Measurements from ENCODE around the gene SHROOM4. TPM values are rescaled to one million over a fixed set of nuclear protein-coding genes. Genes with fewer than 3 reads are reported as not detected.

The SHROOM4 gene
- total RNA-seq, 1 experiment from 2014 or later, result 7.1 TPM

GRCh38 chrX:50778272-50778671 lies 35.7 kb downstream of the SHROOM4 start:
- no peak overlapping the region for H3K4me3 Mint-ChIP-seq
- CTCF ChIA-PET, result no interaction called here
- no peaks in the 10 kb centered on the region for H3K36me3 Mint-ChIP-seq
- H3K9me3 Mint-ChIP-seq, result peaks cover 6% of the 10 kb centered on the region; the same call in 1 of the 2 replicates
- H3K27ac Mint-ChIP-seq, result no peak overlapping the region
- ATAC-seq, result no peak
- peaks cover 17% of the 10 kb centered on the region for H3K4me1 Mint-ChIP-seq
- no peak for DNase-seq (ENCODE audit: low spot score)
- TF ChIP-seq, protein P1, sequence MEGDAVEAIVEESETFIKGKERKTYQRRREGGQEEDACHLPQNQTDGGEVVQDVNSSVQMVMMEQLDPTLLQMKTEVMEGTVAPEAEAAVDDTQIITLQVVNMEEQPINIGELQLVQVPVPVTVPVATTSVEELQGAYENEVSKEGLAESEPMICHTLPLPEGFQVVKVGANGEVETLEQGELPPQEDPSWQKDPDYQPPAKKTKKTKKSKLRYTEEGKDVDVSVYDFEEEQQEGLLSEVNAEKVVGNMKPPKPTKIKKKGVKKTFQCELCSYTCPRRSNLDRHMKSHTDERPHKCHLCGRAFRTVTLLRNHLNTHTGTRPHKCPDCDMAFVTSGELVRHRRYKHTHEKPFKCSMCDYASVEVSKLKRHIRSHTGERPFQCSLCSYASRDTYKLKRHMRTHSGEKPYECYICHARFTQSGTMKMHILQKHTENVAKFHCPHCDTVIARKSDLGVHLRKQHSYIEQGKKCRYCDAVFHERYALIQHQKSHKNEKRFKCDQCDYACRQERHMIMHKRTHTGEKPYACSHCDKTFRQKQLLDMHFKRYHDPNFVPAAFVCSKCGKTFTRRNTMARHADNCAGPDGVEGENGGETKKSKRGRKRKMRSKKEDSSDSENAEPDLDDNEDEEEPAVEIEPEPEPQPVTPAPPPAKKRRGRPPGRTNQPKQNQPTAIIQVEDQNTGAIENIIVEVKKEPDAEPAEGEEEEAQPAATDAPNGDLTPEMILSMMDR (IDR thresholded peaks at IDR 0.05), result no peak
- TF ChIP-seq, protein P2, sequence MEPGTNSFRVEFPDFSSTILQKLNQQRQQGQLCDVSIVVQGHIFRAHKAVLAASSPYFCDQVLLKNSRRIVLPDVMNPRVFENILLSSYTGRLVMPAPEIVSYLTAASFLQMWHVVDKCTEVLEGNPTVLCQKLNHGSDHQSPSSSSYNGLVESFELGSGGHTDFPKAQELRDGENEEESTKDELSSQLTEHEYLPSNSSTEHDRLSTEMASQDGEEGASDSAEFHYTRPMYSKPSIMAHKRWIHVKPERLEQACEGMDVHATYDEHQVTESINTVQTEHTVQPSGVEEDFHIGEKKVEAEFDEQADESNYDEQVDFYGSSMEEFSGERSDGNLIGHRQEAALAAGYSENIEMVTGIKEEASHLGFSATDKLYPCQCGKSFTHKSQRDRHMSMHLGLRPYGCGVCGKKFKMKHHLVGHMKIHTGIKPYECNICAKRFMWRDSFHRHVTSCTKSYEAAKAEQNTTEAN (CRISPR knock-in tag; IDR thresholded peaks at IDR 0.05), result no peak
- TF ChIP-seq ZNF423 (CRISPR knock-in tag; IDR thresholded peaks at IDR 0.05) (no peak), JAZF1 (CRISPR knock-in tag; IDR thresholded peaks at IDR 0.05) (no peak), EMX1 (CRISPR knock-in tag; IDR thresholded peaks at IDR 0.05) (no peak), GTF2I (CRISPR knock-in tag; conservative IDR thresholded peaks at IDR 0.05) (no peak), KAT7 (CRISPR knock-in tag; IDR thresholded peaks at IDR 0.05; ENCODE audit: borderline replicate concordance) (no peak)
- TF ChIP-seq, protein P3, sequence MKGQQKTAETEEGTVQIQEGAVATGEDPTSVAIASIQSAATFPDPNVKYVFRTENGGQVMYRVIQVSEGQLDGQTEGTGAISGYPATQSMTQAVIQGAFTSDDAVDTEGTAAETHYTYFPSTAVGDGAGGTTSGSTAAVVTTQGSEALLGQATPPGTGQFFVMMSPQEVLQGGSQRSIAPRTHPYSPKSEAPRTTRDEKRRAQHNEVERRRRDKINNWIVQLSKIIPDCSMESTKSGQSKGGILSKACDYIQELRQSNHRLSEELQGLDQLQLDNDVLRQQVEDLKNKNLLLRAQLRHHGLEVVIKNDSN (CRISPR knock-in tag; IDR thresholded peaks at IDR 0.05), result no peak
- TF ChIP-seq, protein P4, sequence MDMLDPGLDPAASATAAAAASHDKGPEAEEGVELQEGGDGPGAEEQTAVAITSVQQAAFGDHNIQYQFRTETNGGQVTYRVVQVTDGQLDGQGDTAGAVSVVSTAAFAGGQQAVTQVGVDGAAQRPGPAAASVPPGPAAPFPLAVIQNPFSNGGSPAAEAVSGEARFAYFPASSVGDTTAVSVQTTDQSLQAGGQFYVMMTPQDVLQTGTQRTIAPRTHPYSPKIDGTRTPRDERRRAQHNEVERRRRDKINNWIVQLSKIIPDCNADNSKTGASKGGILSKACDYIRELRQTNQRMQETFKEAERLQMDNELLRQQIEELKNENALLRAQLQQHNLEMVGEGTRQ (CRISPR knock-in tag; IDR thresholded peaks at IDR 0.05), result no peak
- POLR2A ChIA-PET, result no interaction called here
- H3K27me3 Mint-ChIP-seq (ENCODE audit: low read depth), result no peaks in the 10 kb centered on the region

DNA sequence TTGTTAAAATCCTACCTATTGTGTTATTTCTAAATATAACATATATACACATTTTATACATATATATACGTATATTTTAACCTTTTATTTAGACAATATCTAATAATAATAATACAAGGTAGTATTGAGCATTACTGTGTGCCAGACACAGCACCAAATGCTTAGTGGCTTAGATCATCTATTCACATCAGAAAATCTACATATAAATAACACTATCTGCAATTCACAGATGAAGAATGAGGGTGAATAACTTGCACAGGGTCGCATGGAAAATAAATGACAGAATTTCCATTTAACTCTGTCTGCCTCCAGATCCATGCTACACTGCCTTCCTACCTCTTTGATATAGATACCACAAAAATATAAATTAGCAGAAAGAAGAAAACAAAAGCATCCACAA lies 37.7 kb downstream of the SHROOM4 start:
- Mint-ChIP-seq H3K36me3 (no peaks in the 10 kb centered on the region), H3K4me3 (no peak overlapping the region), H3K27ac (no peak overlapping the region), H3K4me1 (peaks cover 20% of the 10 kb centered on the region), H3K9me3 (peaks cover 6% of the 10 kb centered on the region; the same call in 1 of the 2 replicates), H3K27me3 (ENCODE audit: low read depth) (no peaks in the 10 kb centered on the region)
- ChIA-PET CTCF (no interaction called here), POLR2A (no interaction called here)
- ATAC-seq (no peak), DNase-seq (ENCODE audit: low spot score) (no peak)
- no peak for TF ChIP-seq ZNF219 (CRISPR knock-in tag; IDR thresholded peaks at IDR 0.05; ENCODE audit: borderline replicate concordance)
- no peak for TF ChIP-seq ZNF317 (CRISPR knock-in tag; IDR thresholded peaks at IDR 0.05; ENCODE audit: borderline replicate concordance, low read depth)
- TF ChIP-seq NR1H2 (CRISPR knock-in tag; IDR thresholded peaks at IDR 0.05), result no peak
- no peak for TF ChIP-seq ZNF121 (CRISPR knock-in tag; IDR thresholded peaks at IDR 0.05)
- TF ChIP-seq CBFB (CRISPR knock-in tag; IDR thresholded peaks at IDR 0.05; ENCODE audit: low read depth), result no peak
- no peak for TF ChIP-seq MLX (CRISPR knock-in tag; IDR thresholded peaks at IDR 0.05)
- TF ChIP-seq ZNF416 (CRISPR knock-in tag; IDR thresholded peaks at IDR 0.05), result no peak
- no peak for TF ChIP-seq NFE2L1 (CRISPR knock-in tag; IDR thresholded peaks at IDR 0.05)
- TF ChIP-seq NFATC4 (CRISPR knock-in tag; IDR thresholded peaks at IDR 0.05), result no peak
- TF ChIP-seq ZNF281 (CRISPR knock-in tag; IDR thresholded peaks at IDR 0.05), result no peak
- TF ChIP-seq CREB1 (CRISPR knock-in tag; IDR thresholded peaks at IDR 0.05), result no peak
- TF ChIP-seq CDX4 (CRISPR knock-in tag; IDR thresholded peaks at IDR 0.05; ENCODE audit: borderline replicate concordance), result no peak
- TF ChIP-seq, protein P1 (IDR thresholded peaks at IDR 0.05), result no peak
- no peak for TF ChIP-seq IRF2 (CRISPR knock-in tag; IDR thresholded peaks at IDR 0.05; ENCODE audit: borderline replicate concordance, low read depth)
- TF ChIP-seq HMGA2 (CRISPR knock-in tag; IDR thresholded peaks at IDR 0.05), result no peak
- no peak for TF ChIP-seq TEAD1 (CRISPR knock-in tag; IDR thresholded peaks at IDR 0.05)
- no peak for TF ChIP-seq ATF1 (CRISPR knock-in tag; IDR thresholded peaks at IDR 0.05)

Data from WTC11 (cell line).